Suprapubic skin (tissue), 3 donors: ENCODE data around the gene SLC8B1.

ENCODE experiments used
- CTCF ChIP-seq, 2 donors: fragments of 200-600 bp in 1 of 2; fragments of 450-650 bp in 1 of 2; sonication (generic) in 1 of 2; IDR thresholded peaks; one replicate each; pipeline ENCODE4 v1.5.1; 2016 to 2019; ENCODE audit warnings: antibody characterized with exemption in 2 of 2, mild to moderate bottlenecking in 1 of 2, moderate library complexity in 1 of 2
- POLR2AphosphoS5 ChIP-seq, 3 donors: sonication (generic); formaldehyde crosslinking; IDR thresholded peaks; one replicate each; pipeline ENCODE4 v1.6.1; 2017; ENCODE audit warnings: antibody characterized with exemption in 3 of 3

- TF ChIP-seq CTCF (IDR thresholded peaks at IDR 0.05) (no peak), POLR2AphosphoS5 (IDR thresholded peaks at IDR 0.05) (no peak)
Measured at GRCh38 chr12:113333418-113333750, 1.5 kb downstream of the SLC8B1 start.
